Keratinocyte (primary cell): ENCODE data around the gene IPO13.

ENCODE experiments used
- EZH2 ChIP-seq: IDR thresholded peaks from one replicate; pipeline ENCODE4 v1.6.1; 2012; ENCODE audit warnings: inconsistent platforms, mild to moderate bottlenecking, low read length, moderate library complexity
- TF ChIP-seq, protein P1 (sequence below), 3 experiments: IDR thresholded peaks in 1 of 3; conservative IDR thresholded peaks in 1 of 3; optimal IDR thresholded peaks in 1 of 3; 2 replicates in 2 of 3; 3 replicates in 1 of 3; pipeline versions ENCODE3 to v1.5.1; 2011; ENCODE audit warnings: low read length in 3 of 3, mild to moderate bottlenecking in 3 of 3, moderate library complexity in 2 of 3, control low read depth in 1 of 3, inconsistent platforms in 1 of 3; ENCODE audit not compliant: insufficient read depth in 2 of 3; ENCODE audit errors: extremely low read depth in 1 of 3

DNA sequence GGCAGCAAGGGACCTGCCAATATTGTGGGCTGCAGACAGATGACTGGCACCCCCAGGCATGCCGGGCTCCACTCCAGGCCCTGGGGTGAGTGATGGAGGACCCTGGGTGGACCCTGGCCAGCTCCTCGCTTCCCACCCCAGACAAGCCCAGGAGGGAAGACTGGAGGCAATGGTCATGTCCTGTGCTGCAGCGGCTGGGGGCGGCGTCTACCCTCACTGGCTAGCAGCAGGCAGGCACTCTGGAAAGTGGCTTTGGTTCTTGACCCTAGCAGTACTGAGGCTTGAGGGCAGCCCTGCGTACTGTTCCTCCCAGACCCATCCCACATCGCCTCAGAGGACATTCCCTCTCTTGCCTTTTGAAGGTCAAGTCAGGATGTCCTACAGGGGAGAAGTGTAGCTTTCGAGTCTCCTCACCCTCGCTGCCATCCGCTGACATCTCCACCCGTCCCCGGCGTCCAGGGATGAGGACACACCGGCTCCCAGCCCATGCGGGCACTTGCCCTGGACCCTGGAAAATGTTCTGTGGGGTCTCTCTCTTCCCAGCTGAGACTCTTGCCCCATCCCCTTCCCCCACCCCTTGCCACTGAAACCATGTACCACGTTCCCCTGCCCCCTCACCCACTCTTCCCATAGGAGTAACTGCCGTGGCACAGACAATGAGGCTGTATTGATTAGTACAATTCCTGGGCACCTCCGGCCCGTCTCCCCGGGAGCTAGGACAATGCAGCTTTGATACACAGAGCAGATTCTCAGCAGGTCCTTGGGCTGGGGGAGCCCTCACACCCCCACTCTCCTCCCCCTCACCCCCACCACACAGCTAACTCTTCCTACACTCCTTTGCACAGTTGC lies 69.5 kb downstream of the IPO13 start:
- TF ChIP-seq, protein P1, sequence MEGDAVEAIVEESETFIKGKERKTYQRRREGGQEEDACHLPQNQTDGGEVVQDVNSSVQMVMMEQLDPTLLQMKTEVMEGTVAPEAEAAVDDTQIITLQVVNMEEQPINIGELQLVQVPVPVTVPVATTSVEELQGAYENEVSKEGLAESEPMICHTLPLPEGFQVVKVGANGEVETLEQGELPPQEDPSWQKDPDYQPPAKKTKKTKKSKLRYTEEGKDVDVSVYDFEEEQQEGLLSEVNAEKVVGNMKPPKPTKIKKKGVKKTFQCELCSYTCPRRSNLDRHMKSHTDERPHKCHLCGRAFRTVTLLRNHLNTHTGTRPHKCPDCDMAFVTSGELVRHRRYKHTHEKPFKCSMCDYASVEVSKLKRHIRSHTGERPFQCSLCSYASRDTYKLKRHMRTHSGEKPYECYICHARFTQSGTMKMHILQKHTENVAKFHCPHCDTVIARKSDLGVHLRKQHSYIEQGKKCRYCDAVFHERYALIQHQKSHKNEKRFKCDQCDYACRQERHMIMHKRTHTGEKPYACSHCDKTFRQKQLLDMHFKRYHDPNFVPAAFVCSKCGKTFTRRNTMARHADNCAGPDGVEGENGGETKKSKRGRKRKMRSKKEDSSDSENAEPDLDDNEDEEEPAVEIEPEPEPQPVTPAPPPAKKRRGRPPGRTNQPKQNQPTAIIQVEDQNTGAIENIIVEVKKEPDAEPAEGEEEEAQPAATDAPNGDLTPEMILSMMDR (optimal IDR thresholded peaks at IDR 0.05 in 1 of 3, IDR thresholded peaks at IDR 0.05 in 1 of 3, conservative IDR thresholded peaks at IDR 0.05 in 1 of 3; ENCODE audit: extremely low read depth in 1 of 3, insufficient read depth in 2 of 3, low read length in 3 of 3) = no peak
- no peak for TF ChIP-seq EZH2
